H1 (cell line): Measurements from ENCODE around the gene TNPO2. TPM values are rescaled to one million over a fixed set of nuclear protein-coding genes. Genes with fewer than 3 reads are reported as not detected.

Experiments
- CREB1 ChIP-seq: IDR thresholded peaks from 2 replicates; pipeline ENCODE4 v1.6.1; 2012; ENCODE audit warnings: inconsistent platforms
- EP300 ChIP-seq, 2 experiments: IDR thresholded peaks; 1 replicate in 1 of 2; 2 replicates in 1 of 2; pipeline ENCODE4 v1.6.1; 2011 to 2012; ENCODE audit warnings: low read depth in 2 of 2, low read length in 2 of 2, mild to moderate bottlenecking in 2 of 2, borderline replicate concordance in 1 of 2, inconsistent platforms in 1 of 2, moderate library complexity in 1 of 2
- SAP30 ChIP-seq: fragments of 300-600 bp; sonication (generic); IDR thresholded peaks from 2 replicates; pipeline ENCODE4 v1.7.1; 2012; ENCODE audit warnings: low read length, moderate library complexity, mild to moderate bottlenecking, inconsistent platforms; ENCODE audit not compliant: insufficient read depth, insufficient replicate concordance
- polyA plus RNA-seq, 7 experiments: library from polyadenylated mRNA; depleted of rRNA in 3 of 7; stranded (reverse) in 5 of 7; unstranded in 2 of 7; fragments of >200 nt in 5 of 7; fragments of 200-250 nt in 2 of 7; gene quantifications; 1 replicate in 5 of 7; 2 replicates in 1 of 7; 4 replicates in 1 of 7; pipeline versions ENCODE4 v1.2.1 to v1.2.3, GENCODE V29; 2011 to 2013; ENCODE audit warnings: missing spikeins in 2 of 7, mixed read lengths in 2 of 7
- total RNA-seq: library from RNA; stranded (reverse); fragmentation: NEBNext Ultra II Directional; extraction: Animal tissue kit (Norgen Biotek cat#: 25700); gene quantifications from 2 replicates; pipeline ENCODE4 v1.2.1, GENCODE V29; 2021
- TF ChIP-seq, protein P1 (sequence below): IDR thresholded peaks from 2 replicates; pipeline ENCODE4 v1.6.1; 2012; ENCODE audit warnings: inconsistent platforms

The TNPO2 gene
- total and polyA plus RNA-seq, 2 of the 8 experiments (the other 6 are each of a cell fraction or from before 2014, with no cell fraction given) = 112 to 121 TPM

- TF ChIP-seq CREB1 (no peak), EP300 (IDR thresholded peaks at IDR 0.05; ENCODE audit: borderline replicate concordance in 1 of 2, low read depth in 2 of 2, low read length in 2 of 2) (no peak), SAP30 (no peak)
- TF ChIP-seq, protein P1, sequence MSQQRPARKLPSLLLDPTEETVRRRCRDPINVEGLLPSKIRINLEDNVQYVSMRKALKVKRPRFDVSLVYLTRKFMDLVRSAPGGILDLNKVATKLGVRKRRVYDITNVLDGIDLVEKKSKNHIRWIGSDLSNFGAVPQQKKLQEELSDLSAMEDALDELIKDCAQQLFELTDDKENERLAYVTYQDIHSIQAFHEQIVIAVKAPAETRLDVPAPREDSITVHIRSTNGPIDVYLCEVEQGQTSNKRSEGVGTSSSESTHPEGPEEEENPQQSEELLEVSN = no peak
These were observed 58.0 kb downstream of the TNPO2 start (continued) for GRCh38 chr19:12665671-12666264.
